Stimulated activated CD4-positive, alpha-beta T cell treated with anti-CD3 and anti-CD28 coated beads, Interleukin-1b, Interleukin-23, amount 100 ng/mL, for 24 hours (primary cell): ENCODE results near the gene RGP1.

Experiments used
- DNase-seq, 4 experiments: peaks; one replicate each; pipeline ENCODE4 v3.0.0-alpha.2; 2020; ENCODE audit warnings: low read depth in 4 of 4, low spot score in 1 of 4

The RGP1 gene, protein sequence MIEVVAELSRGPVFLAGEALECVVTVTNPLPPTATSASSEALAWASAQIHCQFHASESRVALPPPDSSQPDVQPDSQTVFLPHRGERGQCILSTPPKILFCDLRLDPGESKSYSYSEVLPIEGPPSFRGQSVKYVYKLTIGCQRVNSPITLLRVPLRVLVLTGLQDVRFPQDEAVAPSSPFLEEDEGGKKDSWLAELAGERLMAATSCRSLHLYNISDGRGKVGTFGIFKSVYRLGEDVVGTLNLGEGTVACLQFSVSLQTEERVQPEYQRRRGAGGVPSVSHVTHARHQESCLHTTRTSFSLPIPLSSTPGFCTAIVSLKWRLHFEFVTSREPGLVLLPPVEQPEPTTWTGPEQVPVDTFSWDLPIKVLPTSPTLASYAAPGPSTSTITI

GRCh38 chr9:35748858-35749514 lies at the start of gene RGP1, which contains the start of gene GBA2:
Gene RGP1, plus strand, starts transcription at chr9:35749287. Its CDS starts 469 bp downstream, at chr9:35749756.
Gene GBA2, minus strand, starts transcription at chr9:35749228. Its CDS starts 524 bp downstream, at chr9:35748704.
- peak; percentile 40 to 70 (median 48) for DNase-seq

GRCh38 chr9:35700031-35700430 lies 49.1 kb upstream of the RGP1 start:
- no peak for DNase-seq

DNA sequence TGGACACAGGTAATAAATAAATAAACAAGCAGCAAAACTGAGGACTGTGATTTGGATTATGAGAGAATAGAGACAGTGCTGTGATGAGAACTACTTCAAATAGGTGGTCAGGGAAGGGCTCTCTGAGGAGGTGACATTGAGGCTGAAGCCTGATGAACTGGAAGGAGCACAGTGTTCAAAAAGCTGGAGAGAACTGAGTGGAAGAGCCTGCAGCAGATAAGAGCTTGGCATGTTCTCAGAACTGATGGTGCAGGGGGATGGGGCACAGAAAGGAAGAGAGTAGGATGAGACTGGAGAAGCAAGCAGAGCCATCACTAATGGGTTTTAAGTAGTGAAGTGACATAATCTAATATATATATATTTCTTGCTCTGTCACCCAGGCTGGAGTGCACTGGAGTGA lies 48.1 kb upstream of the RGP1 start:
- DNase-seq = no peak

- no peak for DNase-seq
These were observed 46.4 kb upstream of the RGP1 start for GRCh38 chr9:35702696-35703095.

- no peak for DNase-seq
These were observed 45.0 kb upstream of the RGP1 start for GRCh38 chr9:35703906-35704672.

DNA sequence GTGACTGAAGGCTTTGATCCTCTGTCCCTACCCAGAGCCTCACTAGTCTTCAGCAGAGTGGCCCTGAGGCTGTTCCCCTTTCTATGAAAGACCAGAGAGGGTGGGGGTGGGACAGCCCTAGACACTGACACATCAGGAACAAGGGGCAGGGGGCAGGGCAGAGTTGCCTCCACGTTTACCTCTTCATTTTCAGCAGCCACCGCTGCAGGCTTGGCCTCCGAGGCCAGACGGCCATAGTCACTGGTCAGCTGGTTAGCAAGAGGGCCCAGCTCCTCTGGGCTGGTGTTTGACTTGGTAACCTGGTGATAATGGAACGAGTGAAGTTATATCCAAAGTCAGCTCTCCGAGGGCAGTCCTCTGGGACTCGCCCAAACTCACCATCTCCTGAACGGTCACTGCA lies 43.7 kb upstream of the RGP1 start:
- DNase-seq = no peak

DNA sequence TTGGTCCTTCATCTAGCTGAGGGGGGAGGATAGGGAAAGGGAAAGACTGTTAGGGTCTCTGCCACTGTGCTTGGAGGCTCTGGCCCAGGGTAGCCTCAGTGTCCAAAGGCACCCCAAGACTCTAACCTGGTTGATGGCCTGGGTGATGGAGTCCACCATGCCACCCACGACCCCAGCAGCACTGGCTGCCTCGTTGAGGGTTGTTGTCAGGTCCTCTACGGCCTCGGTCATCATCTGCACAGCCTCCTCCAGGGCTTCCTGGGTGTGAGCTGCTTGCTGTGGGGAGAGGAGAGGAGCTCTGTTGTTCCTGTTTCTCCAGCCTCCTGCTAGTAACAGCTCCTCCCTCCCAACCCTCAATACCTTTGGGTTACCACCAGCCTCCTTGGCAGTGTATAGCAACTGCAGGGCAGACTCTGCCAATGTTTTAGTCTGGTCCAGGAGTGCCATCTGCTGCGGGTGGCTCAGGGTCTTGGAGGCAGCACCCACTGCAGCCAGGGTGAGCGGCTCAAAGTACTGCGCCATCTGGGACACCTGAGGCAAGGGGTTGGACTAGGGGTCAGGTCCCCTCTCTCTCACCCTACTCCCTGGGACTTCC lies 43.2 kb upstream of the RGP1 start:
- DNase-seq = no peak

- no peak for DNase-seq
These were observed 42.1 kb upstream of the RGP1 start for GRCh38 chr9:35706951-35707350.

DNA sequence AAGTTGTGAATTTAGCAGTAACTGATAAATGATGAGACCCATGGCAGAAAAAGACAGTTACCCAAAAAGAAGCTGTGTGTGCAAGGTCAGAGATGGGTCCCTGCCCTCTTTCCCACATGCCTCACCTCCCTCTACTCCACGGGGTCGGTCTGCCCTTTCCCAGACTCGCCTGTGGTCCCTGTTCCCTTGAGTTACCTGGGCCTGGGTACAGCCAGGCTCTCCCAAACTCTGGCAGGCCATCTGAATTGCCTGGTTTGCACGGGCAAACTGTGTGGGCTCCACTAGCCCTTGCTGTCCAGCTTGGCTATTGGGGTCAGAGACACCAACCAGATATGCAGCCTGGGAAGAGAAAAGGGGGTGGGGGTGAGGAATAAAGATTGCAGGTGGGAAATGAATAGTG lies 40.9 kb upstream of the RGP1 start:
- no peak for DNase-seq

DNA sequence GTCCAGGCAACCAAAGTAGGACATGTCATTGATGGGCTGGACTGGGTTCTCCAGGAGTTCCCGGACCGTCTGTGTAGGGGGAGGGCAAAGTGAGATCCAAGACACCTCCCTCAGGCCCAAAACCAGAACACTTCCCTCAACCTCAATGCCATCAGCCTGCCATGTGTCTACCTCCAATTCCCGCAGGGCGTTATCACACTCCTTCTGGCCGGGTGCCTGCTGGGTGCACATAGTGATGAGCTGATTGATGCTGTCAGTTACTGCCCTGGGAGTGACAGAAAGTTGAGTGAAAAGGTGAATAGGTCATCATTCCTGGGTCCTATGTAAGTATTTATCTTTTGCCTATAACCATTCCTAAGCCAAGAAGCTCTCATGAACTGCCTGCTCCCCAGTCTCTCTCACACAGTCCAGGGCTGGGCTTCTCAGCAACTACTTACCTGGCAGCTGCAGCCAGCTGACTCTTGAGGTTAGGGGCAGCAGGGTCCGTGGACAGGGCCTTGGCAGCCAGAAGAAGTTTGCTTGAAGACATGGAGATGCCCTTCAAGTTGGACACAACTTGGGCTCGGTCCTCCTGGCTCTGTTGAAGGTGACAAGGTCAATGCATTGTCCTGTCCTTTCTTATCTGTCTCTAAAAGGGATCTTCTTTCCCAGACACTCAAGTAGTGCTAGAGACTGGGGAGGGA lies 38.1 kb upstream of the RGP1 start:
- no peak for DNase-seq

DNA sequence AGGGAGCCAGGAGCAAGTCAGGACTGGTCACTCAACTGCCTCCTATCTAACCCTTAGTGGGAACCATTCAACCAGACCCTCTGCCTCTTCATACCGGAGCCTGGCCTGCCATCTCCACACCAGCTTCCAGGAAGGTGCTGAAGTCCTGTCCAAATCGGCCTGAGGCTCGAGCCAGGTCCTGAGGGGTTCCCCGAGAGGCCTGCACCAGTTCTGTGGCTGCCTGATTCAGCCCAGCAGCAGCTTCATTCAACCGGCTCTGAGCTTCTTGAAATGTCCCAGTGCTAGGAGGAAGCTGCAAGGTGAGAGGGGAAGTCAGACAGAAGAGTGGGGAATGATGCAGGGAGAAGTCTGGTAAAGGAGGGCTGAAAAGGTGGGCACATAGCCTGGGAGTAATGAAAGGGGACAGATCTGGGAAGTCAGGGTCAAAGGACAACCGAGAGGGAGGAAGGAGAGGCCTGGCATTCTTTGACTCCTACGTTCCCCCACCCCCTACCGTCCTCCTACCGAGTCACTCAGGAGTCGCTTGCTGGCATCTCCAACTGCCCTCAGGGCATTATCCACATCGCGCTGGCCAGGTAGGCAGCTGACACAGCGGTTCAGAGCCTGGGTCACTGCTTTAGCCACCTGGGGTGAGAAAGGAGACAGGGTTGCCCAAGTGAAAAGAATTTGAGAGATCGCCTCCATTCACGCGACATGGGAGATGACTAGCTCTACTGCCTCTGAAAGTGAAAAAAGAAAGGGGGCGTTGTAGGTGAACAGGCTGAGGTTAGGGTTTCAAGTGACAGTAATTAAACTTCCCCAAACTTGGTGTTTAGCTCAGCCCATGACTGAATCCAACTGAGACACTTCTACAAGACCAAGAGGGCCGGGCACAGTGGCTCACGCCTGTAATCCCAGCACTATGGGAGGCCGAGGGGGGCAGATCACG lies 37.3 kb upstream of the RGP1 start:
- DNase-seq = no peak

- no peak for DNase-seq
These were observed 36.2 kb upstream of the RGP1 start for GRCh38 chr9:35712762-35713400.

GRCh38 chr9:35713578-35713977 lies 35.5 kb upstream of the RGP1 start:
- DNase-seq = no peak

GRCh38 chr9:35714123-35714522 lies 35.0 kb upstream of the RGP1 start:
- no peak for DNase-seq

- no peak for DNase-seq
These were observed 34.4 kb upstream of the RGP1 start for GRCh38 chr9:35714579-35715252.

DNA sequence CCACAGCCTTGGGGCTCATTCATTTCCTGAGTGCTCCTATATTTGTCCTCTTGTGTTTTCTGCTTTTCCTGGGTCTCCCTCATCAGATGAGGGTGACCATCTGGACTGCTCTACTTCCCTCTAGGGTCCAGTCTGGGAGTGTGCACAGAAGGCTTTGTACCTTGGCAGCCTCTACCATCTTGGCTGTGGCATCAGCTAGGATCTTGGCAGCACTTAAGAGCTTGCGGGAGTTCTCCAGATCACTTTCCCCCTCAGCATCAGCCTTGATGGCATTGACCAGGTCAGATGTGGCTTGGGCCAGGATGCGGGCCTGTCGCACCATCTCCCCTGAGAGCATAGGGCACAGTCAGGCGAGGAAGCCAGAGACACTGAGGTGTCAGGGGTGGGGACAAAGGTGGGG lies 32.9 kb upstream of the RGP1 start:
- no peak for DNase-seq

DNA sequence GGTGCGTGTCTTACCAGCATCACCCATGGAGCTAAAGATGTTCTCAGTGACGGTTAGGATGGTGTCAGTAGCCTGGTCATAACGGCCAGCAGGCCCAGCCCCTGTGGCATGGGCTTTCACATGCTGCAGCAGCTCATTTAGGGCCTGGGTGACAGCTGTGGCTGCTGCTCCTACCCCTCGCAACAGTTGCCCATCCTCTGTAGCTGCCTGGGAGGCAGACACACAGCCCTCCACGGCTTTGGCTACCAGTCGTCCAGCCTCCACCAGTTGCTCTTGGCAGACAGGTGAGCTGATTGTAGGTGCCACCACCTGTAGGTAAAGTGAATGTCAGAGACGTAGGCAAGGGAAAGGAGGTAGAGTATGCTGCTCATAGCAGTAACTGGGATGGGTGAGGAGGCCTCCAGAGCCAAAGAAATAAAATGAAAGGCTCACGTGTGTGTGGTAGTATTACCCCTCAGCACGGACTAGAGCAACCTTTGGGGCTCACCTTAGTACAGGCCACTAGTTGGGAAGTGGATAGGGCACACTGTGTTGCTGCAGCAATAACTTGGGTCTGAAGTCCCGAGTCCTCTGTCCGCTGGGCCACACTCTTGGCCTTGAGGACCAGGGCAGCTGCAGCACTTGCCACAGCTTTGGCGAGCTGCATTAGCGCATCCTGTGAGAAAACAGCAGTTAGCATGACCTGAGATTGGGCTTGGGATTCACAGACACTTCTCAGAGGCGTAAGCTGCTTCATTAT lies 31.8 kb upstream of the RGP1 start:
- DNase-seq = no peak
